Heart left ventricle (tissue), 16 donors: Measurements from ENCODE around the gene DAB2IP. TPM values are rescaled to one million over a fixed set of nuclear protein-coding genes. Genes with fewer than 3 reads are reported as not detected.

ENCODE experiments used
- ATAC-seq, 4 donors: fragments of 200-7000 bp; cut with Tn5 transposase; one replicate each; pipeline ENCODE4 v1.9.1; 2020 to 2022; ENCODE audit warnings: moderate library complexity in 4 of 4, mild to moderate bottlenecking in 3 of 4, moderate number of reproducible peaks in 1 of 4
- DNase-seq, 5 donors: peaks; one replicate each; pipeline ENCODE4 v3.0.0-alpha.2; 2020
- H3K27ac ChIP-seq, 12 donors: fragments of 200-600 bp; sonication (generic) in 4 of 12; one replicate each; pipeline versions ENCODE4 v1.5.0 to v1.8.0; 2016 to 2022; ENCODE audit warnings: mild to moderate bottlenecking in 2 of 12
- H3K27me3 ChIP-seq, 9 donors: fragments of 200-600 bp; sonication (generic) in 2 of 9; one replicate each; pipeline versions ENCODE4 v1.5.1 to v1.8.0; 2016 to 2022; ENCODE audit warnings: mild to moderate bottlenecking in 3 of 9
- H3K36me3 ChIP-seq, 9 donors: fragments of 200-600 bp; sonication (generic) in 2 of 9; one replicate each; pipeline versions ENCODE4 v1.5.0 to v1.8.0; 2018 to 2022; ENCODE audit warnings: mild to moderate bottlenecking in 2 of 9
- H3K4me1 ChIP-seq, 12 donors: fragments of 200-600 bp; sonication (generic) in 4 of 12; one replicate each; pipeline versions ENCODE4 v1.5.0 to v1.8.0; 2016 to 2022; ENCODE audit warnings: mild to moderate bottlenecking in 3 of 12
- H3K4me3 ChIP-seq, 12 donors: fragments of 200-600 bp; sonication (generic) in 4 of 12; one replicate each; pipeline versions ENCODE4 v1.5.0 to v1.8.0; 2017 to 2022; ENCODE audit warnings: mild to moderate bottlenecking in 9 of 12, moderate library complexity in 4 of 12
- H3K9me3 ChIP-seq, 12 donors: fragments of 200-600 bp; sonication (generic) in 4 of 12; one replicate each; pipeline versions ENCODE4 v1.5.0 to v1.8.0; 2016 to 2022; ENCODE audit warnings: mild to moderate bottlenecking in 1 of 12
- POLR2A ChIP-seq, 2 donors: fragments of 450-650 bp; IDR thresholded peaks; one replicate each; pipeline ENCODE4 v1.6.1; 2017; ENCODE audit warnings: antibody characterized with exemption in 2 of 2, mild to moderate bottlenecking in 2 of 2, moderate library complexity in 2 of 2
- WGBS, 4 donors: extraction: QIAGEN DNeasy Blood & Tissue Kit in 2 of 4; methylation state at CpG; one replicate each; pipeline versions ENCODE4 v1.1.5 to v1.1.7; 2013 to 2018; 5-methylcytosine and 5-hydroxymethylcytosine counted together
- intact Hi-C, 10 donors: fragments of 100-400 bp; cut with DNase I; formaldehyde crosslinking; loops; one replicate each; pipeline versions ENCODE4 v1.11.1 to v1.14.2; 2022
- polyA plus RNA-seq, 2 donors: library from polyadenylated mRNA; stranded (reverse); fragments of 200-250 nt; gene quantifications; one replicate each; pipeline ENCODE4 v1.2.3, GENCODE V29; 2013
- total RNA-seq, 9 donors: library from RNA; depleted of rRNA in 2 of 9; stranded (reverse); fragments of >200 nt in 2 of 9; fragmentation: NEBNext Ultra II Directional in 3 of 9; extraction: Animal tissue kit (Norgen Biotek cat#: 25700) in 3 of 9; gene quantifications; one replicate each; pipeline versions ENCODE4 v1.1.0 to v1.2.4, GENCODE V29; 2016 to 2023
- TF ChIP-seq, protein P1 (sequence below), 12 donors: fragments of 200-600 bp; sonication (generic) in 4 of 12; IDR thresholded peaks; one replicate each; pipeline versions ENCODE4 v1.5.0 to v1.8.0; 2018 to 2022; ENCODE audit warnings: antibody characterized with exemption in 12 of 12, mild to moderate bottlenecking in 5 of 12
- donor health status: ischemic (EF 13 %, LVEDD 7.1; RV severe dilation, severe dysfunction).
- donor health status: healthy with polysubstance abuse.
- donor health status: DM: no; HTN: yes; CAD: no.
- donor health status: DM: no; HTN: no; CAD: no.
- donor health status: ischemic (EF 25% LVEDD 6.9; RV normal size, moderate dysfunction).
- donor health status: ischemic (EF 25% LVEDD 5.7; RV mildly dilated, moderate dysfunction).
- donor health status: healthy.
- donor health status: DM: yes; HTN: yes; CAD: no.
- donor health status: ischemic (EF 35%, LVEDD 5.7; RV mildly dilated, moderate dysfunction).
- donor health status: nonischemic (EF 11% LVEDD 7.7; RV severe dilation, severe dysfunction).
- donor health status: DM: yes; HTN: yes; CAD: no.
- donor health status: PGD.
- donor health status: ischemic (EF 29% LVEDD 5.4; RV normal size, mild dysfunction).
- donor health status: nonischemic (EF 23%, LVEDD 6.1; RV moderate dilation, normal function).

The DAB2IP gene
- total and polyA plus RNA-seq, 11 donors = 30.9 to 103 (median 52.6) TPM

DNA sequence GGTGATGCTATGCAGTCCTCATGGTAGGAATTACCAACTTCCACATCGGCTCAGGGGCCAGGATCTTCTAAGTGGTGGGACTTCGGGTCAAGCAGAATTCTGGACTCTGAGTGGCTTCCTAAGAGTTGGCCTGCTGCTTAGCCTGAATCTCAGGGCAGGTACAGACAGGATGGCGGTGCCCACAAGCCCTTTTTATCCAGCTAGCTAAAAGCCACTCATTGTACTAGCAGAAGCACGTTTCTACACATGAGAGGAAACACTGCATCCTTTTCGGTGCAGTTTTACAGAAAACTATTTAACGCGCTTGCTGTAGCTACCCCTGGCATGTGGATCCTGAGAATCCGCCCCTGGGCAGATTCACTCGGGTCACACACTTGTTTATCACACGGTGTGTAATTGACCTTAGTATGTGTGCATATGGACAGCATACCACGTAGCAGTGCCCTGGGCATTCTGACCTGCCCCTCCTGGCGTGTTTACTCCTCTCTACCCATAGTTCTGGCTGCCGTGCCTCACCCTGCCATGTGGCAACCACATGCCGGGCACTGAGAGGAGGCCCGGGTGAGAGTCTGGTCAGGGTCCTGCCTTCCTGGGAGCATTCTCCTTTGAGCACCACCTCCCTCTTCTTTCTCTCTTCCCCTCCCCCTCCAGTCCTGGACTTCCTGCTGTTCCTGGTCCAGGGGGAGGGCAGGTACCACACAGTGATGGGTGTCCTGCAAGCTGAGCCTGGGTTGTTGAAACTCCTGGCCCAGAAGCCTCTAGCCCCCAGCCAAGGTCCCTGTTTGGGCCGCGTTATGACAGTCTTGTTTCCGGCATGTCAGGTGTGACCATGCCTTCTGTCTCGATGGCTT lies 65.9 kb downstream of the DAB2IP start:
- H3K27me3 ChIP-seq = no peaks in the 10 kb centered on the region
- H3K9me3 ChIP-seq = no peaks in the 10 kb centered on the region
- peak overlapping the region in 4 of 12 donors; percentile 30 to 47 (median 38) for H3K27ac ChIP-seq
- TF ChIP-seq POLR2A (IDR thresholded peaks at IDR 0.05) = no peak
- TF ChIP-seq, protein P1, sequence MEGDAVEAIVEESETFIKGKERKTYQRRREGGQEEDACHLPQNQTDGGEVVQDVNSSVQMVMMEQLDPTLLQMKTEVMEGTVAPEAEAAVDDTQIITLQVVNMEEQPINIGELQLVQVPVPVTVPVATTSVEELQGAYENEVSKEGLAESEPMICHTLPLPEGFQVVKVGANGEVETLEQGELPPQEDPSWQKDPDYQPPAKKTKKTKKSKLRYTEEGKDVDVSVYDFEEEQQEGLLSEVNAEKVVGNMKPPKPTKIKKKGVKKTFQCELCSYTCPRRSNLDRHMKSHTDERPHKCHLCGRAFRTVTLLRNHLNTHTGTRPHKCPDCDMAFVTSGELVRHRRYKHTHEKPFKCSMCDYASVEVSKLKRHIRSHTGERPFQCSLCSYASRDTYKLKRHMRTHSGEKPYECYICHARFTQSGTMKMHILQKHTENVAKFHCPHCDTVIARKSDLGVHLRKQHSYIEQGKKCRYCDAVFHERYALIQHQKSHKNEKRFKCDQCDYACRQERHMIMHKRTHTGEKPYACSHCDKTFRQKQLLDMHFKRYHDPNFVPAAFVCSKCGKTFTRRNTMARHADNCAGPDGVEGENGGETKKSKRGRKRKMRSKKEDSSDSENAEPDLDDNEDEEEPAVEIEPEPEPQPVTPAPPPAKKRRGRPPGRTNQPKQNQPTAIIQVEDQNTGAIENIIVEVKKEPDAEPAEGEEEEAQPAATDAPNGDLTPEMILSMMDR (IDR thresholded peaks at IDR 0.05) = no peak
- no peak for DNase-seq
- peaks cover 11 to 98% (median 78%) of the 10 kb centered on the region in 12 donors for H3K4me1 ChIP-seq
- intact Hi-C loops = loop anchor here in 1 of 10 donors (10.0 kb wide), 1 partner anchor 147 kb away; no protein-coding TSS in a partner anchor
- H3K36me3 ChIP-seq = peaks cover 0 to 5% (median 0%) of the 10 kb centered on the region in 9 donors
- WGBS, 4 donors = 71 to 77% (median 74%) methylated on average over 17 to 19 of the region's 19 CpGs
- ATAC-seq = no peak
- no peak overlapping the region for H3K4me3 ChIP-seq

DNA sequence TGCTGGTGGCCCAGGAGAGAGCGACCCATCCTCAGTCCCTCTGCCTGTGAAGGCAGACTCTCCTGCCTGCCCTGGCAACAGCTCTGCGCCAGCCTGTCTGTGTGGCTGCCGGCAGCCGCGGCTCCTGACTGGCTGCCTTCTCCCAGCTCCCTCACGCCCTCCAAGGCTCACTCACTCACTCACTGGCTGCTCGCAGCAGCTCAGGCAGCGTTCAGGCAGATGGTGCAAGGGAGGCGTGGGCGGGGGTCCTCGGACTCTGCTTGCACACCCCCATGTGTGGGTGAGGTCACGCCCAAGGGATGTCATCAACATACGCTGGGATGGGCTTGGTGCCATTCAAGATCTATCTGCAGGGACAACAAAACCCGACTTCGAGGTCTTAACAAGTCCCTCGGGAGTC lies 66.7 kb downstream of the DAB2IP start:
- intact Hi-C loops = loop anchor here in 2 of 10 donors (2.0 to 10.0 kb wide), 2 partner anchors 15 to 147 kb away; no protein-coding TSS in a partner anchor
- H3K4me1 ChIP-seq = peaks cover 13 to 98% (median 78%) of the 10 kb centered on the region in 12 donors
- 35 to 48% (median 39%) methylated on average over 15 to 16 of the region's 16 CpGs for WGBS, 4 donors

DNA sequence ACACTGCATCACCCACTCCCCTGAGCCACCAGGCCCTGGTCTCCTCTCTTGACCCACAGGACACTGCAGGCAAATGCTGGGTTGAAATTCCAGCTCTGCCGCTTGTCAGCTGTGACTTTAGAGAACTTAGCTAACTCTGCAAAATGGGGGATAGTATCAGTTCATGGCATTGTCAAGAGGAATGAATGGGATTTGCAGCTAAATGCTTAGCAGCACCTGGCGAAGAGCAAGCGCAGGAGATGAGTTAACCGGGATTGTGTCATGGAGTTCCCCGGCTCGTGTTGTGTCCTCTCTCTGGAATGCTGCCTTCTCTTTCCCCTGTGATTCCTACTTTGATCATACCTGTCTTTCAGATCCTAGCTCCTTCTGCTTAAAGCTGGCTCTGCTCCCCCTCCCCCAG lies 67.1 kb downstream of the DAB2IP start:
- intact Hi-C loops = loop anchor here in 2 of 10 donors (2.0 to 10.0 kb wide), 2 partner anchors 16 to 146 kb away; no protein-coding TSS in a partner anchor
- peak overlapping the region in 2 of 12 donors; percentile 9 to 47 for H3K27ac ChIP-seq
- no peaks in the 10 kb centered on the region for H3K9me3 ChIP-seq
- H3K4me3 ChIP-seq = no peak overlapping the region
- TF ChIP-seq, protein P1 (IDR thresholded peaks at IDR 0.05) = no peak
- TF ChIP-seq POLR2A (IDR thresholded peaks at IDR 0.05) = no peak
- H3K27me3 ChIP-seq = no peaks in the 10 kb centered on the region
- 76 to 84% (median 80%) methylated on average over 6 of the region's 6 CpGs for WGBS, 4 donors
- no peak for ATAC-seq
- peaks cover 17 to 98% (median 80%) of the 10 kb centered on the region in 12 donors for H3K4me1 ChIP-seq
- no peak for DNase-seq
- H3K36me3 ChIP-seq = peaks cover 0 to 5% (median 0%) of the 10 kb centered on the region in 9 donors

More for the DNA sequence above, 66.7 kb downstream of the DAB2IP start:
- ATAC-seq (peak; percentile 76 to 81 (median 80)), DNase-seq (peak in 3 of 5 donors; percentile 57 to 77 (median 68))
- peaks cover 0 to 5% (median 0%) of the 10 kb centered on the region in 9 donors for H3K36me3 ChIP-seq
- H3K4me3 ChIP-seq = no peak overlapping the region
- H3K27ac ChIP-seq = peak overlapping the region in 4 of 12 donors; percentile 30 to 47 (median 38)
- H3K27me3 ChIP-seq = no peaks in the 10 kb centered on the region
- no peak for TF ChIP-seq POLR2A (IDR thresholded peaks at IDR 0.05)
- TF ChIP-seq, protein P1 (IDR thresholded peaks at IDR 0.05) = no peak
- no peaks in the 10 kb centered on the region for H3K9me3 ChIP-seq
